T-helper 2 cell (primary cell): Measurements from ENCODE around the gene GRIFIN.

Source experiments
- DNase-seq, 5 experiments: peaks; one replicate each; pipeline versions ENCODE4 v3.0.0 to v3.0.0-alpha.2; 2012 to 2022
- total RNA-seq, 2 donors: gene quantifications; one replicate each; lab custom pipeline; 2026; lab: John Stamatoyannopoulos, UW

The GRIFIN gene, protein sequence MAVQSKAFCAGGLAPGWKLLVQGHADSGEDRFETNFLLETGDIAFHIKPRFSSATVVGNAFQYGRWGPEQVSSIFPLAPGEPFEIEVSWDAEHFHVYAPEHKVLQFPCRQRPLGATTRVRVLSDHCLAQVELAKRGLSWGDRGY
- 0 reads per million in 2 donors for total RNA-seq

DNA sequence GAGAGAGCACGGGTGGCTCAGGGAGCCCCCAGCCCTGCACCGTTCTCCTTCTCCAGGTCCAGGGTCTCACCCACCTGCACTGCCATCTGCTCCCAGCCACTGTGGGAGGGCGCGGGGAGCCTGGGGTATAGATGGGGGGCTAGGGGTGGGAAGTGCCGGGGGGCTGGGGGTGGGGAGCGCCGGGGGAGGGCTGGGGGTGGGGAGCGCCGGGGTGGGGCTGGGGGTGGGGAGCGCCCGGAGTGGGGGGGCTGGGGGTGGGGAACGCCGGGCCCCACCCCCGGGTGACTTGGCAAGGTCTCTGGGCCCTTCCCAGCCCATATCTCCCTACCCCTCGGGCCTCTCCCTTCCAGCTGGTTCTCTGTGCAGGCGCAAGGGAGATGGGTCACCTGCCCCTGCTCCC lies at the start of gene GRIFIN:
Gene GRIFIN, minus strand, starts transcription at position 101 of the 400 bp plus-strand sequence. Its CDS starts 15 bp downstream, at position 86.
- DNase-seq: no peak

DNA sequence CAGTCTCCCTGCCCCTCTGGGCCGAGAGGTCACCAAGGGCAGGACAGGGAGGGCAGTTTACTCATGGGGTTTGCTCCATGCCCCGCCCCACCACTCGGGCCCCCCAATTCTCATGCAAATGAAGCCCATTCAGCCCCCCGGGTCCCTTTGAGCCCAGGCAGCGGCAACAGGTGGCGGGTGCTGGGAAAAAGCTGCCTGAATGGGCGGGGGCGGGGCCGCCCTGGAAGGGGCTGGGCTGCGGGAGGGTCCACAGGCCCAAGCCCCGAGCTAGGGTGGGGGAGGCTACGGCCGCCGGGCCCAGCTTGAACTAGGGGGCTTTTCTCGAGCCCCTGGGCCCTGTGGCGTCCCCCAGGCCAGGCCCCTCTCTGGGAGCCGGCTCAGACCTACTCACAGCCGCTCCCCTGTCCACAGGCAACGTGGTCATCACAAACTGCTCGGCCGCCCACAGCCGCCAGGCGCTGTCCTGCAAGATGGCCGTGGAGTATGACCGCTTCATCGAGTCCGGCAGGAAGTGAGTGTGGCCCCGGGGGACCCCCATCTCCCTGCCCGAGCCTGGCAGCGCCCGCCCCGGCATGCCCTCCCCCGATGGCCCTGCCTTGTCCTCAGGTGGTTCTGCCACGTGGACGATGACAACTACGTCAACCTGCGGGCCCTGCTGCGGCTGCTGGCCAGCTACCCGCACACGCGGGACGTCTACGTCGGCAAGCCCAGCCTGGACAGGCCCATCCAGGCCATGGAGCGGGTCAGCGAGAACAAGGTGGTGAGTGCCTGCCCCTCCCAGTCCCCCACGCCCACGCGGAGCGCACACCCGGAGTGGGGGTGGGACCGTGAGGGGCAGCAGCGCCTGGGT lies 48.8 kb upstream of the GRIFIN start:
- no peak for DNase-seq

DNA sequence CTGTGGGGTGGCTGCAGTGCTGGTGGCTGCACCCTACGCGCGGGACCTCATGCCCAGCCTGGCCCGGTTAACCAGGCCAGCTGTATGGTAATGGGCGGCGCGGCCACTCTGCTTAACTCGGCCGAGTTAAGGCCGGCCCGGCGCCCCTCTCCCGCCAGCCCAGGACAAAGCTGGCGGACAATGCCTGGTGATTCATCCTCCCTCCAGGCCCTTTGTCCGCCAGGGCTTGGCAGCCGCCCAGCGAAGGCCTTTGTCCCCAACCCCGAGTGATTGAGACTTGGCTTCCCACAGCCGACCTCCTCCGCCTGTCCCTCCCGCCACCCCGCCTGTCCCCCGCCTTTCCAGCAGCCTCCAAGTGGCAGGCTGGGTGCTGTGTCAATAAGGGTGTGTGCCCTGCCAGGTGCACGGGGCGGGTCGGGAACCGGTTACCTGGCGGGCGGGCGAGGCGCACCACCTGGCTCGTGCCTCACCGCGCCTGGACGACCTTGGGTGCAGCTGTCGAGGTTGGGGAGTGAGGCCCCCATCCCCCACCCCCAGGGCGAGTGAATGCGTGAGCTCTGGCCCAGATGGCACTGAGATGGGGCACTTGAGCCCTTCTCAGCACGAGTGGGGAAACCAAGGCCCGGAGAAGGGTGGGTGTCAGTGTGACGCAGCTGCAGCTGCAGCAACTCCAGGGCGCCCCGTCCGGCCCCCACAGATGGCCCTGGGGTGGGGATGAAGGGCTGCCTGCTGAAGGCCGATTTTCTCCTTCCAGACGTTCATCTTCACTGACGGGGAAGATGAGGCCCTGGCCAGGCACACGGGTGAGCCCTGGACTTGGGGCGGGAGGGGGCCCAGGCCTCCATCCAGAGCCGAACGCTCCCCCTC lies 48.0 kb upstream of the GRIFIN start:
- DNase-seq: no peak

DNA sequence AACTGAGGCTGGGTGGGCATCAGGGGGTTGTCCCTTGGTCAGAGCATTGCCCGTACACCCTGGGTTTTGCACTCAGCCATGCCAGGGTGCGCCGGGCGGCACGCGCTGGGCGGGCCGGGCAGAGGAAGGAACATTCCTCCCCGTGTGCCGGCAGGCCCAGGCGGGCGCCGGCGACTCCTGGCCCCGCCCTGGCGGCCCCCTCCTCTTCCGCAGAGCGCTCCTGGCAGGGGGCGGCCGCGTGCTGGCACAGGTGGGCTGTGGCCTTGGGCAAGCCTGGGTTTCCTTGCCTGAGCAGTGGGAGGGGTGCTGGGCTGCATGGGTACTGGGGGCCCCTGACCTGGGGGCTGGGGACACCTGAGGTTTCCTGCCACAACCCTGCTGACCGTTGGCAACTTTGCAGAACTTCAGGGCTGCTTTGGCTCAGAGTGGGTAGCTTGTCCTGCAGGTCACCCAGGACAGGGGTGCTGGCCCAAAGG lies 47.3 kb upstream of the GRIFIN start:
- no peak for DNase-seq

DNA sequence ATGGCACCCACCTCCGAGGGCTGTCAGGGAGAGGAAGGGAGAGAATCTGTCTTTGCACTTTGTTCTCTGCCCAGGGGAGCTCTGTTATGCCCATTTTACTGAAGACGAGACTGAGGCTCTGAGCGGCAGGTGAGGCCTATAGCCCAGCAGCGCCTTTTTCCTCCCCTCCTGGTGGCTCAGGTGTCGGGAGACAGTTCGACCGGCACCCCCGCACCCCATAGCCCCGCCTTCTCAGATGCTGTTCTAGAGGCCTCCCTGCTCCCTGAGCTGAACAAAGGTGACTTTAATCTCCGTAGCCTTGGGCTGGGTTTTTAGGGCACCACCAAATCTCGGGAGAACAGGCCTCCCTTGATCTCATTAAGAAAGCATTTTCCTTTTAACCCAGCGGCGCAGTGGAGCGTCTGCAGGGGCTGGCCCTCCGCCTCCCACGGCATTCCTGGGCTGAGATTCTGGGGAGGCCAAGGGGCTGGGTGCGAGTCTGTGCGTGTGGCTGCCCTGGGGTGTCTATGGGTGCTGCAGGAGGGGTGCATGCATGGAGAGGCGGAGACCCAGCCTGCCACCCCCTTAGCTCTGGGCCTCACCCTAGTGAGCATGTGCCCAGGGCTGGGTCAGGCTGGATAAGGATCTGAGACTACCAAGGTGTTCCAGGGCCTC lies 46.7 kb upstream of the GRIFIN start:
- DNase-seq: peak in 1 of 5 experiments; percentile 50

DNA sequence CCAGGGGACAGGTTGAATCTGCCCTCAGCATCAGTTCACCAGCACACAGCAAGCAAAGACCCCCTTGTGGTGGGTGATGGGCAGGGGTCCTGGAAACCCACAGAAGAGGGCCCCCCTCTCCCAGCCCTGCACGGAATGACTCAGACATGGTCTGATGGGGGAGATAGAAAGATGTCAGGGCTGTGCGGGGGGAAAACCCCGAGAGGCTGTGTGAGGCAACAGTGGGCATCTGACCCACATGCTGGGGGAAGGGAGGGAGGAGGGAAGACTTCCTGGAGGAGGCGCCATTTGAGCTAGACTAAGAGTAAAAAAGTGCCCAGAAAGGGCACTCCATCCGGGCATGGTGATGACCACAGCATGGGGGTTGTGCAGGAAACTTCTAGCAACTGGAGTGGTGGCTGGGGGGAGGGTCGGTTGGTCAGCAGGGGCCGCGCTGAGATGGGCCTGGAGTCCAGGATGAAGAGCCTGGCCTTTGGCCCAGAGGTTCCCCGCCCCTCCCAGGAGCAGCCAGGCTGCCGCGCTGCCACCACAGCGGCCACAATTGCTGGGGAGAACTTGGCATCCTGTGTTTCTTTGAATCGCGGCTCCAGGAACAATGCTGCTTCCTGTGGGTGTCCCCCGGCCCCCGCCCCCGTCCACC lies 45.9 kb upstream of the GRIFIN start:
- DNase-seq: peak in 4 of 5 experiments; percentile 52 to 88 (median 72)

DNA sequence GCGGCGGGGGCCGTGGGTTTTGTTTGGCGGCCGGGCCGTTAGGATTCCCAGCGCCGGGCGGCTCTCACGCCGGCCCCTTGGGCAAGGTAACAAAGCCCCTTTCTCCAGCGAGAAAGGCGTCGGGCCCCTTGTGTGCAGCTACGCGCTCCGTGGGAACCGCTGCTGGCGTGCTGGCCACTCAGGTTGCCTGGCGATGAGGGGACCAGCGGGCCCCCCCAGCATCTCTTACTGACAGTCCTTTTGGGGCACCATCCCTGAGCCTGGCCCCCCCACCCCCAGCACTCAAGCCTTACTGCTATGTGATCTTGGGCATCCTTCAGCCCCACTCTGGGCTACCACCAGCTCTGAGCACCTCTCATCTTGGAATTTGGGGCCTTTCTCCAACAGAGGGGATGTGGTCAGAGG lies 45.1 kb upstream of the GRIFIN start:
- DNase-seq: no peak

DNA sequence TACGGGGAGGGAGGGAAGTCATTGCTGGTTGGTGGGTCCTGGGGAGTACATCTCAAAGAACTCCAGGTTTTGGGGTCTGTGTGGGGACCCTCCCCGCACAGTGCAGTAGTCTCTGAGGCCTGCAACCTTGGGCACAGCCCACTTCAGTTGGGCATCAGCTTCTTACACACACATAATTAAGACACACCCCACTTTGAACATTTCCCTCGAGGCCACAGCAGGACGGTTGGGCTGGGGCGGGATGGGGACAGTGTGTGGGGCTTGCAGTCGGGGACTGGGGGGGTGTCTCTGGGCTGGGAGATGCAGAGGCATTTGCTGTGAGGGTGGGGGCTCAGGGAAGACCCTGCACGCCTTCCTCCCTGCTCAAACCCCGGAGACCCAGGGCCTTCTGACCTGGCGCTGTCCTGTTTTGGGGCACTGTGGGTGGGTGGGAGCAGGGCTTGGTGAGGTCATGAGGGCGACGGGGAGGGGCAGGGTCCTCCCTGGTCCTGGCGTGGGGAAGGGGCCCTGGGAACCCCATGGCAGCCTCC lies 44.6 kb upstream of the GRIFIN start:
- DNase-seq: peak in 1 of 5 experiments; percentile 62

DNA sequence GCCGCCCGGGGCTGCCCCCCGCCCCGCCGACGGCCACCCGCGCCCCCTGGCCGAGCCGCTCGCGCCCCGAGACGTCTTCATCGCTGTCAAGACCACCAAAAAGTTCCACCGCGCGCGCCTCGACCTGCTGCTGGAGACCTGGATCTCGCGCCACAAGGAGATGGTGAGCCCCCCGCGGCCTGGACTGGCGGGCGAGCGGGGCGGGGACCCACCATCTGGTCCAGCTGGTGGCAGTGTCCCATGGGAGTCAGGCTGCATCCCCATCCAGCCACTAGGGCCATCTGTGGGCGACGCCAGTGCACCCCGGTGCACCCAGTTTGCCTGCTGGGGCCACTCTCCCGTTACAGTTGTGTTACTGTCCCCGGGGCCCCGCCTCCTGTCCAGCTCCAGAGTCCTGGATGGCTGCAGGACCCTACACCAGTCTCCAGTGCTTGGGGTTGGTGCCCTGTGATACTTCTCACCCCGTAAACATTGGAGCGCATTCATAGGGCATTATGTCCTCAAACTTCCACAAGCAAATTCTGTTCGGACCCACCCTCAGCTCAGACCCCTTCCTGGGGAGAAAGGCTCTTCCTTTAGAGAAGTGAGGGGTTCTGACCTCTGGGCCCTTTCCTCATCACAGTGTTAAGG lies 44.0 kb upstream of the GRIFIN start:
- peak in 1 of 5 experiments; percentile 52 for DNase-seq

DNA sequence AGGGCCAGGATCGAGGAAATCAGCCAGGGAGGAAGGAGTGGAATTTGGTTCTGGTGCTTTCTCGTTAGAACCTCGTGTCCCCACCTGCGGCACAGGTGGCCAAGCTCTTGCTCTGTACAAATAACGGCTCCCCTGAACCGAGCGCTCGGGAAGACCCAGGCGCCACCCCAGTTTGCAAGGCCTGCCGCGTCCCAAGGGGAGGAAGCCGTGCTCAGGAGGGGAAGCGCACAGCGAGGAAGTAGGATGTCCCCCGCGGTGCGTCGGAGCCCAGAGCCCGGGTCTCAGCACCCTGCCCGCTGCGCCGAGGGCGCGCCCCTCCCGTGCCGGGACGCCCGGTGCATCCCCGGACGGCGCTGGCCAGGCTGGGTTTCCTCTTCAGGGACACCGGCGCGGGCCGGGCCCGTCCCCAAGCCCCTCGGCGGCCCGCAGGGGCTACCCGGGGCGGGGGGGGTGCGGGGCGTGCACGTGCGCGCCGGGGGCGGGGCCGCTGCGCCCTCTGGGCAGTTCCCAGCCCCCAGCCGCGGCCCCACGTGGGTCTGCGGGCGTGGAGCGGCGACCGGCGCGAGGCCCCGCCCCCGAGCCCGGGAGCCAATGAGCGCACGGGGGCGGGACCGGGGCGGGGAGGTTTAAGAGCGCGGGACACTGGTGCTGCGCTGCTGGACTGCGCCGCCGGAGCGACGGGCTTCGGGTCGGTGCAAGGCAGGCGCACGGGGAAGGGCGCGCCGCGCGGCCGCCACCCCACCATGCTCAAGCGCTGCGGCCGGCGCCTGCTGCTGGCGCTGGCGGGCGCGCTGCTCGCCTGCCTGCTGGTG lies 43.1 kb upstream of the GRIFIN start, which contains the start of gene LFNG:
Gene LFNG, plus strand, starts transcription at position 656 of the 812 bp plus-strand sequence. Its CDS starts 88 bp downstream, at position 744.
- DNase-seq: peak; percentile 69 to 93 (median 79)

DNA sequence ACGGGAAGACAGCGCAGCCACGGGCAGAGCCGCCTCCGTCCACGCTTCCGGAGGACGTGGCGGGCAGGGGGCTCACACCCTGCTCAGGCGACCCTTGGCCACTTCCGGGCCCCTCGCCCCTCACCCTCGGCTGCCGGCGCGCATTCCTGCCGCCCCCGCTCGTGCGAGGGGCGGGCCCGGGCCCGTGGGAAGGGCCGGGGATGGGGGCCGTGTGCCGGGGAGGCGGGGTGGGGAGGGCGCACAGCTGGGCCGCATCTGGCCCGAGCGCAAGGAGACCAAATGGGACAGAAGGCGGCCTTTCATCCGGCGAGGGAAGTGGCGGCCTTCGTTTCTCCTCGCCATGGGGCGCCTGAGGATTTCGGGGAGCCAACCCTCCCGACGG lies 42.5 kb upstream of the GRIFIN start:
- no peak for DNase-seq

DNA sequence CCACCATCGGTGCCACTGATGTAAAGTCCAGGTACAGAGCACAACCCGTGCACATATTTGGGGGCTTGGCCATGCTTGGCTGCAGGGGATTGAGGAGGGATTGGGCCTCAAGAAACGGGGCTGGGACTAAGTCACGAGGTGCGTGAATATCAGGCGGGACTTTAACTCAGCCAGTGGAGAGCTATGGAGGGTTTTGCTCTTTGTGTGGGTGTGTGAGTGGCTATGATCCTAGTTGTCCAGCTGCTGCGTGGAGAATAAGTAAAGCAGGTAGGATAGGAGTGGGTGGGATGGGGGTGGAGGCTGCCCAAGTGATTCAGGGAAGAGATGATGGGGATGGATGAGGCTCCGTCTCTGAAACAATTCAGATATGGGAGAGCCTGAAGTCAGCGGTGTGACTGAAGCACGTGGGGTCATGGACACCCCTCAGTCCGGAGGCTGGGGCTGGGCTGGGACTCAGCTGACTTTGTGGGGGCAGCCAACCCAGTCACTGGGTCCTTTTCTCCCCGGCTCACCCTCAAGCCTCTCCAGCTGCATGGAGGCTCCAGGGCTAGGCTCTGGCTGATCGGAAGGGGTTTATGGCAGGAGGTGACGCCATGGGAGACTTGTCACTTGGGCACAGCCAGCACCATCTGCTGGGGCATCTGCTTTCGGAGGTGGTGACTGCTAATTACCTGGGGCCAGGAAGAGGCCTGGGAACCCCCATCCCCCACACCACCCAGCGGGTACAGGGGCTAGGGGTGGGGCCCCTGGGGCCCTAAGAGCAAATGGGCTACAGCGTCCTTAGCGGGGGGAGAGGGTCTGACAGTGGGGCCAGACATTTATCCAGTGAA lies 41.7 kb upstream of the GRIFIN start:
- no peak for DNase-seq

DNA sequence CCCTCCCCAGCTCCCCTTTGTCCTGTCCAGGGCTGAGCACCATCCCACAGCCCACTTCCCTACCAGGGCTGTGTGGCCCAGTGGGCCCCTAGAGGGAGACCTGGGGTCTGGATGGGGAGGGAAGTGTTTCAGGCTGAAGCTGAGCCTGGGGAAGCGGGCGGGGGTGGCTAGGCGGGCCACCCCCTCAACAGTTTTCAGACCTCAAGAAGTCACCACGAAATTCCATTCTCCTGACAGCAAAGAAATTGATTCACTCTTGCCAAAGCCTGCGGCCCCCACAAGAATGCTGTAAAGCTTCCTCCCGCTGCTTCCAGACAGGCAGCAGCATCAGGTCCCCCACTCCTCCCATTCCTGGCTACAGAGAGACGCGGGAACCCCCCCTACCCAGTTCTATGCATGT lies 40.8 kb upstream of the GRIFIN start:
- no peak for DNase-seq

DNA sequence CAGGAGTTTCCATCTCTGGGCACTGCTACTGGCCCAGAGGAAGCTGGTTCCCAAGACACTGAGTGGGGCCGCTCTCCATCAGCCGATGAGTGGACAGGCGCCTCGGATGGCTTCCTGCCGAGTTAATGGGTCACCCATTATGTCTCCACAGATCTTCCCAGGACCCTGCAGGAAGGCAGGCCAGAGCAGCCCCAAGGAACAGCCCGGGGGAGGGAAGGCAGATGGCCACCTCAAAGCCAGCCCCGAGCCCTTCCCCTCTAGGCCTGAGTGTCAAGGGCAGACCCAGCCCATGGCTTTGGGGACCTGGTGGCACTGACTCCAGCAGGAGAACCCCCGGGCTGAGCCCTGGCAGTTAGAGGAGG lies 40.0 kb upstream of the GRIFIN start:
- DNase-seq: no peak

DNA sequence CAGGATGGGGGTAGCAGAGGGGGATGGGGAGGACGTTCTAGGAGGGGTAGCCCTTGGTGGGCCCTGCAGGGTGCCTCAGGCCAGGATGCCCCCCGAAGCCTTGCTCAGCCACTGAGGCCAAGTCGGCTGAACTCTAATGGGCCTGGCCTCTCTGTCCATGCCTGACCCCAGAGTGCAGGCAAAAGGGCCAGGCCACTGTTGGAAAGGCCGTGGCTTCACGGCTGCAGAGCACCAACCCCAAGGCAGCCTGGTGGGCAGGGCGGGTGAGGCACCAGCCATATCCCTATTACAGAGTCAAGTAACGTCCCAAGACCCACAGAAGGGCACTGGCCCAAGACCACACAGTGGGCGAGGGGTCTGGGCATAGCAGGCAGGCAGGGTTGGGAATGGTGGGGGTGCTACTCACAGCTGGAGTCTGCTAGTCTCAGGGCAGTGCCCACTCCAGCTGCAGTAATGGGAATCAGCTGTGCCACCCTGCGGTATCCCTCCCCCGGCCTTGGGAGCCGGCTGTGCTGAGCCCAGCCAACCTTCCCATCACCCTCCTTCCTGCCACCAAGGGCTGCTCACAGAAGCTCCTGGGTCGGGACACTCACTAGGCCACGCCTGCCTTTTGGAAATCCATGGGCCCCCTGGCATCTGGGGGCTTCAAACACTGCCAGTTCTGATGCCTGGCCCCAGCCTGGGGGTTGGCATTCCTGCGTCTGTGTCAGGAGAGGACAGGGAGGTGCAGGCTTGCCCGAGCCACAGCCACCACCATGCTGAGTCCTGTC lies 39.4 kb upstream of the GRIFIN start:
- DNase-seq: no peak

DNA sequence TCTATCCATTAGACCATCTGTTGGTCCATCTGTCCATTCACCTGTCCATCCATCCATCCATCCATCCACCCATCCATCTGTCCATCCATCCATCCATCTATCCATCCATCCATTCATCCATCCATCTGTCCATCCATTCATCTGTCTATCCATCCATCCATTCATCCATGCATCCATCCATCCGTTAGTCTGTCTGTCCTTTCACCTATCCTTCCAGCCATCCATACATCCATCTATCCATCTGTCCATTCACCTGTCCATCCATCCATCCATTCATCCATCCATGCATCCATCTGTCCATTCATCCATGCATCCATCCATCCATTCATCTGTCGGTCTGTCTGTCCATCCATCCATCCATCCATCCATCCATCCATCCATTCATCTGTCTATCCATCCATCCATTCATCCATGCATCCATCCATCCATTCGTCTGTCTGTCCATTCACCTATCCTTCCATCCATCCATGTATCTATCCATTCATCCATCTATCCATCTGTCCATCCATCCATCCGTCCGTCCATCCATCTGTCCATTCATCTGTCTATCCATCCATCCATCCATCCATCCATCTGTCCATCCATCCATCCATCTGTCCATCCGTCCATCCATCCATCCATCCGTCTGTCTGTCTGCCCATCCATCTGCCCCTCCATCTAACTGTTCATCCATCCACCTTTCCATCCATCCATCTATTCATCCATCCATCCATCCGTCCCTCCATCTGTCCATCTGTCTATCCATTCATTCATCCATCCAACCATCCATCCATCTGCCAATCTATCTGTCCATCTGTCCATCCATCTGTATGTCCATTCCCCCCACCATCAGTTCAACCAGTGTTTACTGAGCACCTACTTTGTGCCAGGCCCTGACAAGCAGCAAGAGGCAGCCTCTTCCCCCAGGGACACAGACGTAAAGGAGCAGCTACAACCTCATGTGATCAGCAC lies 38.5 kb upstream of the GRIFIN start:
- DNase-seq: no peak

DNA sequence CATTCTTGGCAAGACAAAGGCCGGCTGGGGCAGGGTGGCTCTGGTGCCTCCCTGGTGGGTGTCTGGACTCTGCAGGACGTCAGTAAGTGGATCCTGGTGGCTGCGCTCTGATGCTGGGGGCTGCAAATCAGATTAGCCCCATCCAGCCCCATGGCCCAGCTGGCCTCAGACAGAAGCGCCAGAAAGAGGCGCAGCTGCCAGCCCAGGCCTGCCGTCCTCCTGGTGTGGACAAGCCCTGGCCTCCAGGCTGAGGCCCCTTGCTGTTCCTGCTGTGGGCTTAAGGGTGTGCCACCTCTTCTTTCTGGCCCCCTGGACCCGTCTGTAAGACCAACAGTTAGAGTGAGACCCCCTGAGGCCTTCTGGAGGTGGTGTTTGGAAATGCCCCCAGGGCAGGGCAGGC lies 37.5 kb upstream of the GRIFIN start:
- DNase-seq: no peak
